ENCODE data around the gene LCTL.

- TF ChIP-seq, protein P1, sequence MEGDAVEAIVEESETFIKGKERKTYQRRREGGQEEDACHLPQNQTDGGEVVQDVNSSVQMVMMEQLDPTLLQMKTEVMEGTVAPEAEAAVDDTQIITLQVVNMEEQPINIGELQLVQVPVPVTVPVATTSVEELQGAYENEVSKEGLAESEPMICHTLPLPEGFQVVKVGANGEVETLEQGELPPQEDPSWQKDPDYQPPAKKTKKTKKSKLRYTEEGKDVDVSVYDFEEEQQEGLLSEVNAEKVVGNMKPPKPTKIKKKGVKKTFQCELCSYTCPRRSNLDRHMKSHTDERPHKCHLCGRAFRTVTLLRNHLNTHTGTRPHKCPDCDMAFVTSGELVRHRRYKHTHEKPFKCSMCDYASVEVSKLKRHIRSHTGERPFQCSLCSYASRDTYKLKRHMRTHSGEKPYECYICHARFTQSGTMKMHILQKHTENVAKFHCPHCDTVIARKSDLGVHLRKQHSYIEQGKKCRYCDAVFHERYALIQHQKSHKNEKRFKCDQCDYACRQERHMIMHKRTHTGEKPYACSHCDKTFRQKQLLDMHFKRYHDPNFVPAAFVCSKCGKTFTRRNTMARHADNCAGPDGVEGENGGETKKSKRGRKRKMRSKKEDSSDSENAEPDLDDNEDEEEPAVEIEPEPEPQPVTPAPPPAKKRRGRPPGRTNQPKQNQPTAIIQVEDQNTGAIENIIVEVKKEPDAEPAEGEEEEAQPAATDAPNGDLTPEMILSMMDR (IDR thresholded peaks at IDR 0.05; ENCODE audit: poor library complexity, severe bottlenecking): no peak
- no peak for TF ChIP-seq RAD21 (conservative IDR thresholded peaks at IDR 0.05)
- TF ChIP-seq EZH2 (IDR thresholded peaks at IDR 0.05; ENCODE audit: borderline replicate concordance, insufficient read depth, low read length, poor library complexity, severe bottlenecking): no peak
Measured at GRCh38 chr15:66591322-66591862, 25.6 kb upstream of the LCTL start.

Data from neural cell (in vitro differentiated cells).